Right lobe of liver (tissue), 6 donors: ENCODE measurements around the gene RLF. TPM values are rescaled to one million over a fixed set of nuclear protein-coding genes. Genes with fewer than 3 reads are reported as not detected.
"Not testable (repeated sequence)": the region's sequence is repeated elsewhere in the genome, so short reads cannot be mapped to it uniquely, and the experiment has no call there.

Experiments
- ATAC-seq, 4 donors: fragments of 200-7000 bp; cut with Tn5 transposase; one replicate each; pipeline ENCODE4 v1.9.1; 2020; ENCODE audit warnings: mild to moderate bottlenecking in 4 of 4, moderate library complexity in 4 of 4
- DNase-seq, 3 donors: peaks; one replicate each; pipeline ENCODE4 v3.0.0-alpha.2; 2020
- H3K27ac ChIP-seq, 3 donors: fragments of 200-600 bp; one replicate each; pipeline ENCODE4 v1.8.0; 2022
- H3K27me3 ChIP-seq, 2 donors: fragments of 200-600 bp; one replicate each; pipeline ENCODE4 v1.8.0; 2022
- H3K36me3 ChIP-seq, 4 donors: fragments of 200-600 bp; sonication (generic) in 1 of 4; one replicate each; pipeline versions ENCODE4 v1.5.1 to v1.8.0; 2017 to 2022; ENCODE audit warnings: control low read depth in 1 of 4
- H3K4me1 ChIP-seq, 4 donors: fragments of 200-600 bp; sonication (generic) in 1 of 4; one replicate each; pipeline versions ENCODE4 v1.5.1 to v1.8.0; 2017 to 2022; ENCODE audit warnings: control low read depth in 1 of 4
- H3K4me3 ChIP-seq, 3 donors: fragments of 200-600 bp; one replicate each; pipeline ENCODE4 v1.8.0; 2022
- H3K9me3 ChIP-seq, 4 donors: fragments of 200-600 bp; sonication (generic) in 1 of 4; one replicate each; pipeline versions ENCODE4 v1.5.1 to v1.8.0; 2017 to 2022; ENCODE audit warnings: control low read depth in 1 of 4
- POLR2A ChIP-seq: fragments of 450-650 bp; IDR thresholded peaks from one replicate; pipeline ENCODE4 v1.6.1; 2017; ENCODE audit warnings: antibody characterized with exemption, mild to moderate bottlenecking
- WGBS: methylation state at CpG from one replicate; pipeline ENCODE4 v1.1.6; 2018; ENCODE audit warnings: low coverage, low lambda C conversion rate; ENCODE audit not compliant: insufficient coverage; ENCODE audit errors: missing lambda C conversion rate; 5-methylcytosine and 5-hydroxymethylcytosine counted together
- intact Hi-C, 2 donors: fragments of 100-400 bp; cut with DNase I; formaldehyde crosslinking; loops; one replicate each; pipeline versions ENCODE4 v1.11.2 to v1.14.1; 2022
- total RNA-seq, 6 experiments: library from RNA; depleted of rRNA in 2 of 6; stranded (reverse); fragments of >200 nt in 2 of 6; fragmentation: NEBNext Ultra II Directional in 3 of 6; extraction: Animal tissue kit (Norgen Biotek cat#: 25700) in 3 of 6; gene quantifications; one replicate each; pipeline versions ENCODE4 v1.1.0 to v1.2.4, GENCODE V29; 2016 to 2023
- TF ChIP-seq, protein P1 (sequence below), 4 donors: fragments of 200-600 bp in 3 of 4; fragments of 450-650 bp in 1 of 4; IDR thresholded peaks; one replicate each; pipeline versions ENCODE4 v1.5.1 to v1.8.0; 2016 to 2022; ENCODE audit warnings: antibody characterized with exemption in 4 of 4, mild to moderate bottlenecking in 2 of 4
- donor health status: DM: no; HTN: yes; CAD: no.
- donor health status: DM: no; HTN: no; CAD: no.
- donor health status: DM: no; HTN: no; CAD: no.
- donor health status: DM: no; HTN: yes; CAD: no.
- donor health status: DM: no; HTN: yes; CAD: no.

RLF gene
- total RNA-seq, 6 experiments from 2014 or later = 4.6 to 12.3 (median 6.0) TPM

- 85% methylated on average over 3 of the region's 3 CpGs for WGBS
- Histone ChIP-seq H3K4me3 (no peak overlapping the region), H3K9me3 (no peaks in the 10 kb centered on the region), H3K27me3 (no peaks in the 10 kb centered on the region), H3K4me1 (no peaks in the 10 kb centered on the region), H3K27ac (no peak overlapping the region), H3K36me3 (peaks cover 0 to 13% (median 3%) of the 10 kb centered on the region in 4 donors)
- no peak for TF ChIP-seq POLR2A
- TF ChIP-seq, protein P1, sequence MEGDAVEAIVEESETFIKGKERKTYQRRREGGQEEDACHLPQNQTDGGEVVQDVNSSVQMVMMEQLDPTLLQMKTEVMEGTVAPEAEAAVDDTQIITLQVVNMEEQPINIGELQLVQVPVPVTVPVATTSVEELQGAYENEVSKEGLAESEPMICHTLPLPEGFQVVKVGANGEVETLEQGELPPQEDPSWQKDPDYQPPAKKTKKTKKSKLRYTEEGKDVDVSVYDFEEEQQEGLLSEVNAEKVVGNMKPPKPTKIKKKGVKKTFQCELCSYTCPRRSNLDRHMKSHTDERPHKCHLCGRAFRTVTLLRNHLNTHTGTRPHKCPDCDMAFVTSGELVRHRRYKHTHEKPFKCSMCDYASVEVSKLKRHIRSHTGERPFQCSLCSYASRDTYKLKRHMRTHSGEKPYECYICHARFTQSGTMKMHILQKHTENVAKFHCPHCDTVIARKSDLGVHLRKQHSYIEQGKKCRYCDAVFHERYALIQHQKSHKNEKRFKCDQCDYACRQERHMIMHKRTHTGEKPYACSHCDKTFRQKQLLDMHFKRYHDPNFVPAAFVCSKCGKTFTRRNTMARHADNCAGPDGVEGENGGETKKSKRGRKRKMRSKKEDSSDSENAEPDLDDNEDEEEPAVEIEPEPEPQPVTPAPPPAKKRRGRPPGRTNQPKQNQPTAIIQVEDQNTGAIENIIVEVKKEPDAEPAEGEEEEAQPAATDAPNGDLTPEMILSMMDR (IDR thresholded peaks at IDR 0.05) = no peak
- ATAC-seq (no peak), DNase-seq (no peak)
- intact Hi-C loops = no loop called here
Measured at GRCh38 chr1:40199126-40199525, 37.9 kb downstream of the RLF start.

DNA sequence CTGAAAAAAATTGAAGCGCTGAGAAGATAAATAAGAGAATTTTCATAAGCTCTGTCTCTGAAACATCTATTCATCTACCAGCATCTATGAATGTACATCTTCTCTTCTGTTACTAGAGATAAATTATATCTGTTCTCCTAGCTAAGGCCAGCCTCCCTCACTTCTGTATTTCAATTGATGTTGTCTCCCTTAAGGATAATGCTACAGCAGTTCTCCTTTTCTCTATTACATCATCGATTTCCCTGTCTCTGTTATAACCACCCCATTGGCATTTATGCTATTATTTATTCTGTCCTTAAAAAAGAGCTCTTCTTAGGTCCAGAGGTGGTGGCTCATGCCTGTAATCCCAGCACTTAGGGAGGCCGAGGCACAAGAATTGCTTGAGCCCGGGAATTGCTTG lies 43.7 kb downstream of the RLF start:
- no peak for TF ChIP-seq POLR2A
- TF ChIP-seq, protein P1 (IDR thresholded peaks at IDR 0.05) = no peak
- H3K9me3 ChIP-seq = no peaks in the 10 kb centered on the region
- peaks cover 0 to 6% (median 3%) of the 10 kb centered on the region in 4 donors for H3K36me3 ChIP-seq
- H3K4me1 ChIP-seq = no peaks in the 10 kb centered on the region
- no peak overlapping the region for H3K4me3 ChIP-seq
- WGBS = 88% methylated on average over 4 of the region's 4 CpGs
- DNase-seq = no peak
- no peak overlapping the region for H3K27ac ChIP-seq
- no peak for ATAC-seq
- intact Hi-C loops = no loop called here
- no peaks in the 10 kb centered on the region for H3K27me3 ChIP-seq

GRCh38 chr1:40210511-40211204 lies 49.5 kb downstream of the RLF start:
- Histone ChIP-seq H3K27ac (no peak overlapping the region), H3K4me3 (no peak overlapping the region), H3K9me3 (no peaks in the 10 kb centered on the region), H3K36me3 (peaks cover 0 to 6% (median 3%) of the 10 kb centered on the region in 4 donors), H3K27me3 (no peaks in the 10 kb centered on the region), H3K4me1 (no peaks in the 10 kb centered on the region)
- ATAC-seq = no peak
- TF ChIP-seq POLR2A = no peak
- TF ChIP-seq, protein P1 (IDR thresholded peaks at IDR 0.05) = no peak
- 78% methylated on average over 3 of the region's 3 CpGs for WGBS
- no peak for DNase-seq
- intact Hi-C loops = no loop called here

DNA sequence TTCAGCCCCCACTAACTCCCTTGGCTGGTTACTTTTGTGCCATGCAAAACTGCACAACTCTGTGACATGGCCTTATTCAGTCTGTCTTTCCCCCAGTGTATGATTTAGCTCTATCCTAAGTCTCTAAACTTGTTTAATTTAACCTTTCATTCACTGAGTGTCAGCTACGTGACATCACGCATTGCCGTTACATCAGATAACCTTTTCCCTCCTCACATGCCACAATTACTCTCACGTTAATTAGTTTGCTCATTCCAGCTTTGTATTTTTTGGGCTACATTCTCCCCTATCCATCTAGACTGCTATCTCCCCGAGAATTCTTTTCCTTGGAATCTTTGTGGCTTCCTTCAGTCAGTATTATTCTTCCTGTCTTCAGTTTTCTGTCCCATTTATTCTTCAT lies 57.1 kb downstream of the RLF start:
- Histone ChIP-seq H3K9me3 (no peaks in the 10 kb centered on the region), H3K4me3 (no peak overlapping the region), H3K27ac (no peak overlapping the region), H3K4me1 (no peaks in the 10 kb centered on the region), H3K27me3 (no peaks in the 10 kb centered on the region), H3K36me3 (peaks cover 0 to 3% (median 0%) of the 10 kb centered on the region in 4 donors)
- DNase-seq (no peak), ATAC-seq (no peak)
- WGBS = 90% methylated on average over 5 of the region's 5 CpGs
- TF ChIP-seq POLR2A = no peak
- TF ChIP-seq, protein P1 (IDR thresholded peaks at IDR 0.05) = no peak
- intact Hi-C loops = no loop called here

GRCh38 chr1:40221471-40221905 lies 60.3 kb downstream of the RLF start:
- WGBS = 97% methylated on average over 16 of the region's 18 CpGs
- ATAC-seq = not testable (repeated sequence)

More at GRCh38 chr1:40221471-40221905, 60.3 kb downstream of the RLF start:
- intact Hi-C loops, H3K9me3 ChIP-seq, H3K27me3 ChIP-seq, H3K27ac ChIP-seq, DNase-seq, H3K36me3 ChIP-seq, H3K4me3 ChIP-seq, H3K4me1 ChIP-seq: not testable (repeated sequence)
